ENCODE data around the gene NLRP6.
A peak's percentile ranks its signal among the peaks of the same experiment; 100 is the strongest.
"Not testable (repeated sequence)": the region's sequence is repeated elsewhere in the genome, so short reads cannot be mapped to it uniquely, and the experiment has no call there.

Gene NLRP6

DNA sequence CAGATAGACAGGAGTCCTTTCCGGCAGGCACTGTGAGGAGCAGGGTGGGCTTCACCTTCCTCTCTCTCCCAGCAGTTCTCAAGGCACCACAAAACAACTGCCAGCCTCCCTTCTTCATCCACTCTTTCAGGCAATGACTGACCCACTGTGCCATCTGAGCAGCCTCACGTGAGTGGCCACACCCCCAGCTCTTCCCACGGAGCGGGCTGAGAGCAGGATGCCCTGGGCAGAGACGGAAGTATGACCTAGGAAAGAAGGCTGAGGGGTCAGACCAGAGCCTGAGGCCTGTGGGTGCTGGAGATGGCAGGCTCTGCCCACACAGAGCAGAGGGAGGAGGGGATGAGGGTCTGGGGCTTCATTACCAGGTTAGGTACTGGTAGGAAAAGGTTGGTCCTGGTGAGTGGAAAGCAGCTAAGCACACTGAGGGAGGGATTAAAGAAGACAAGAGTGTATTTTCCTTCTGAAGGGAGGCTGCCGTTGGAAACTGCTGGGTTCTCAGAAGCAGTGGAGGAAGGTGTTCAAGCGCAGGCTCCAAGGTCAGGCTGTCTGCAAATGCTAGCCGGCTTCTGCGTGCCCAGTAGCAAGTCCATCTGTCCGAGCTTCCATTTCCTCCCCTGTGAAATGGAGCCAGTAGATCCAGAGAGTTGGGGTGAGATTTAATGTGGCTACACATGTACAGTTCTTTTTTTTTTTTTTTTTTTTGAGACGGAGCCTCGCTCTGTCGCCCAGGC is 4.6 kb downstream of the NLRP6 start:
- DNase-seq = no peak

DNA sequence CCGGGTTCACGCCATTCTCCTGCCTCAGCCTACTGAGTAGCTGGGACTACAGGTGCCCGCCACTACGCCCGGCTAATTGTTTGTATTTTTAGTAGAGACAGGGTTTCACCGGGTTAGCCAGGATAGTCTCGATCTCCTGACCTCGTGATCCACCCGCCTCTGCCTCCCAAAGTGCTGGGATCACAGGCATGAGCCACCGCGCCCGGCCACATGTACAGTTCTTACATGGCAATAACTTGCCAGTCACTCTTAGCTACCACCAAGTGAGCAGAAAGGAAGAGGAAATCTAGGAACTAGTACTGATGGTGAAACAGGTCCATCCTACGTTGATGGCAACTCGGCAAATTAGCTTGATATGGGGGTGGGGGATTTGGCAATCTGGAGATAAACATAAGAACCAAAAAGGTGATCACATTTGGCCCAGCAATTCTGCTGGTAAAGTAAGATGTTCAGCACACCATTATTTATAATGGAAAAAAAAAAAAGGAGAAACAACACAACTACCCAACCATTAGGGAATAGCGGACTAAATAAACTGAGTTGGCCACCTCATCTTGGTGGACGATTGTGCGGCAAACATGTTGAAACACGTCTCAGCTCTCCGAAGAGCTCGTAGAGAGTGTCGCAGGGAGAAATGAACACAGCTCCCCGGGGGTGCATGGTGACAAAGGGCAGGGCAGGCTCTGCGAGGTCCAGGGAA is 5.3 kb downstream of the NLRP6 start:
- DNase-seq = peak; percentile 18

DNA sequence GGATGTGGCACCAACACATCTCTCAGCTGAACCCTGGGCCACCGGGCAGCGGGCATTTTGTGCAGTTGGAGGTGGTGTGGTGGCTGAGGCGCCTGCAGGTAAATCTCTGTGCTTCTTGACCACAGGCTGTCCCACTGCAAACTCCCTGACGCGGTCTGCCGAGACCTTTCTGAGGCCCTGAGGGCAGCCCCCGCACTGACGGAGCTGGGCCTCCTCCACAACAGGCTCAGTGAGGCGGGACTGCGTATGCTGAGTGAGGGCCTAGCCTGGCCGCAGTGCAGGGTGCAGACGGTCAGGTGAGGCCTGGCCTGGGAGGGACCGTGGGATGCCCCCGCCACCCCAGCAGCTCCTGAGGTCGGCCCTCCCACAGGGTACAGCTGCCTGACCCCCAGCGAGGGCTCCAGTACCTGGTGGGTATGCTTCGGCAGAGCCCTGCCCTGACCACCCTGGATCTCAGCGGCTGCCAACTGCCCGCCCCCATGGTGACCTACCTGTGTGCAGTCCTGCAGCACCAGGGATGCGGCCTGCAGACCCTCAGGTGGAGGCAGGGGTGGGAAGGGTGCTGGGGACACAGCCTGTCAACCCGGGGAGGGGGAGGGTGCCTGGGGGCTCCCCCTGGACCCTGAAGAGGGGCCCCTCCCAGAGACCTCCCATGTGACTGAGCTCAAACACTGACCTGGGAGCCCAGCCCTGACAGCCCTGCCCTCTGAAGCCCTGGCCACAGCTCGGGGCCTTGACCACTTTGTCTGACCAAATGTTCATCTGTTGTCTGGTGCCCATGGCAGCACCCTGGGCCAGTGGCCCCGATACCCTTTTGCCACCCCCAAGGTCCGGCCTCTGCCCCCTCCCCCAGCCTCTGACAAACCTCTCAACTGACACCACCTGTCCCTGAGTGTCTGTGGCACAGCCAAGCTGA is 6.2 kb downstream of the NLRP6 start:
- DNase-seq = no peak

DNA sequence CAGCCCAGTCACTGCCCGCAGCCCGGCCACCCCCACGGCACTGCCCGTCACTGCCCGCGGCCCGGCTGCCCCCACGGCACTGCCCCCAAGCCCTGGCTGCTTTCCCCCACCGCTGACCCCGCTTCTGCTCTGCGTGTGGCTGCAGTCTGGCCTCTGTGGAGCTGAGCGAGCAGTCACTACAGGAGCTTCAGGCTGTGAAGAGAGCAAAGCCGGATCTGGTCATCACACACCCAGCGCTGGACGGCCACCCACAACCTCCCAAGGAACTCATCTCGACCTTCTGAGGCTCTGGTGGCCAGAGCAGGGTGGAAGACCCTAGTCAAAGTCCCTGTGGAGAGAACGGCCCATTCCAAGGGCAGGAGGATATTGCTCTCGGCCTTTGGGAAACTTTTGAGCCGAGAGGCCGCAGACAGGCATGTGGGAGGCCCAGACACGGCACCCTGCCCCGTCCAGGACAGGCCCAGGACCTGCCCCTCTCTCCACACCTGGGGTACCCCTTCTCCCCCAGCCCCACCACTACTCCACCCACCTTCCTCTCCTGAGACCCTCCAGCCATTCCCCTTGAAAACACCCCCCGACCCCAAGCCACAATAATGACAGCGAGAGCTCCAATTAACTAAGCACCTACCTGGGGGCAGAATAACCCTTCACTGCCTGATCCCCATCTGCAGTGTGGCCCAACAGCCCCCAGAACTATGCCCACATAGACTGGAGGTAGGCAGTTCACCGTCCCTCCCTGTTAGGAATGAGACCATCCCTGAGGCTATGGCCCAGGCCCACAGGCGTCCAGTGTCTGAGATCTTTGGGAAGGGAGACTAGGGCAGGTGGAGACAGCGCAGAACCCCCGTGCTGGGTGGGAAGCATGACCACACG is 7.0 kb downstream of the NLRP6 start:
- no peak for DNase-seq

DNA sequence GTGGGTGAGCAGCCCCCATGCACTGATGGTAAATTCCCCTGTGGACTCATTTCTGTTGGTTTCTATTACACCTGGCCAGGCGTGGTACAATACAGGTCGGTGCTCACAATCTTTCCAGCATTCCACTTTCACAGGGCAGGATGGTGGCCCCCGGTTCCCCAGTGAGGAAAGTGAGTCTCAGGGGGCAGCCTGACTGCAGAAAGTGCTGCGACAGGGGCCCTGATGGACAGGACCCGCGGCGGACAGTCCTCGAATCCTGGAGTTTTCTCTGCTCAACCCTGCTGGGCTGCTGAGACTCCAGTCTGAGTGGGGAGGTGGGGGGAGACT is 7.7 kb downstream of the NLRP6 start:
- no peak for DNase-seq

DNA sequence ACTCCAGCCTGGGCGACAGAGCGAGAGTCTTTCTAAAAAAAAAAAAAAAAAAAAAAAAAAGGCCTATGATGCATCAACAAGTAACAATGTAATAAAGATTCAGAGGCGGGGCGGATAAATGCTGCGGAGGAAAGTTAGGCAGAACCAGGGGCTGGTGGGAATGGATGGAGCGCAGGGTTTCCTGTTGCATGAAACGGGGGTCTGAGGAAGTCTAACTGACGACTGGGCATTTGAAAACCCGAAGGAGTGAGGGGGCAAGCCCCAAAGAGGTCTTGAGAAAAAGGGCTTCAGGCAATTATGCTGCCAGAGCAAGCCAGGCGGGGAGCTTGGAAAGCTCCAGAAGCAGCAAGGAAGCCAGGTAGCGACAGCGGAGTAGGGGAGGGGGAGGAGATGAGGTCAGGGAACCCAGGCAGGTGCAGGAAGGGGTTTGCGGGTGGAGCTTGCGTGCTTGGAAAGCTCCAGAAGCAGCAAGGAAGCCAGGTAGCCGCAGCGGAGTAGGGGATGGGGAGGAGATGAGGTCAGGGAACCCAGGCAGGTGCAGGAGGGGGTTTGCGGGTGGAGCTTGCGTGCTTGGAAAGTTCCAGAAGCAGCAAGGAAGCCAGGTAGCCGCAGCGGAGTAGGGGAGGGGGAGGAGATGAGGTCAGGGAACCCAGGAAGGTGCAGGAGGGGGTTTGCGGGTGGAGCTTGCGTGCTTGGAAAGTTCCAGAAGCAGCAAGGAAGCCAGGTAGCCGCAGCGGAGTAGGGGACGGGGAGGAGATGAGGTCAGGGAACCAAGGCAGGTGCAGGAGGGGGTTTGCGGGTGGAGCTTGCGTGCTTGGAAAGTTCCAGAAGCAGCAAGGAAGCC is 9.0 kb downstream of the NLRP6 start:
- DNase-seq = not testable (repeated sequence)

DNA sequence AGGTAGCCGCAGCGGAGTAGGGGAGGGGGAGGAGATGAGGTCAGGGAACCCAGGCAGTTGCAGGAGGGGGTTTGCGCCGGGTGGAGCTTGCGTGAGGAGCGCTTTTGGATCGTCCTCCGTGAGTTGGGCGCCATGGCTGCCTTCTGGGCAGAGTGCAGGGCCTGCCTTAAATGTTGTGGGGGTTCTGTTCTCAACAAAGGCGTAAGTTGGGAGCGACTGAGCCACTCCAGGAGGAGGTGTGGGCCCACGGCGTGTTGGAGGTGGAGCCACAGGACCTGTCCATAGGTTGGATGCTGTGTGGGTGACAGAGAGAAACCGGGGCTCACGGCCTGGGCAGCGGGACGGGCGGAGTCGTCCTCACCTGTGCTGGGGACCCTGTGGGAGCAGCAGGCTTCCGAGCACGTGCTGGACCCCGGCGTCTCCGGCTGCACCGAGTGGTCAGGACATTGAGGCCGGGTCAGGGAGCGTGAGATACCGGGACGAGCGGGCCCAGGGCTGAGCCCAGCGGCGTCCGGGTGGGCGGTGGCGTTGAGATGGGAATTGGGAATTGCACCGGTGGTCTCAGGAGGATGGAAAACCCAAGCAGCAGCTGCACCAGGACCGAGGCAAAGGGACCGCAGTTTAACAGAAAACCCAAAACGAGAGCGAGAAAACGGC is 9.7 kb downstream of the NLRP6 start:
- DNase-seq = no peak

DNA sequence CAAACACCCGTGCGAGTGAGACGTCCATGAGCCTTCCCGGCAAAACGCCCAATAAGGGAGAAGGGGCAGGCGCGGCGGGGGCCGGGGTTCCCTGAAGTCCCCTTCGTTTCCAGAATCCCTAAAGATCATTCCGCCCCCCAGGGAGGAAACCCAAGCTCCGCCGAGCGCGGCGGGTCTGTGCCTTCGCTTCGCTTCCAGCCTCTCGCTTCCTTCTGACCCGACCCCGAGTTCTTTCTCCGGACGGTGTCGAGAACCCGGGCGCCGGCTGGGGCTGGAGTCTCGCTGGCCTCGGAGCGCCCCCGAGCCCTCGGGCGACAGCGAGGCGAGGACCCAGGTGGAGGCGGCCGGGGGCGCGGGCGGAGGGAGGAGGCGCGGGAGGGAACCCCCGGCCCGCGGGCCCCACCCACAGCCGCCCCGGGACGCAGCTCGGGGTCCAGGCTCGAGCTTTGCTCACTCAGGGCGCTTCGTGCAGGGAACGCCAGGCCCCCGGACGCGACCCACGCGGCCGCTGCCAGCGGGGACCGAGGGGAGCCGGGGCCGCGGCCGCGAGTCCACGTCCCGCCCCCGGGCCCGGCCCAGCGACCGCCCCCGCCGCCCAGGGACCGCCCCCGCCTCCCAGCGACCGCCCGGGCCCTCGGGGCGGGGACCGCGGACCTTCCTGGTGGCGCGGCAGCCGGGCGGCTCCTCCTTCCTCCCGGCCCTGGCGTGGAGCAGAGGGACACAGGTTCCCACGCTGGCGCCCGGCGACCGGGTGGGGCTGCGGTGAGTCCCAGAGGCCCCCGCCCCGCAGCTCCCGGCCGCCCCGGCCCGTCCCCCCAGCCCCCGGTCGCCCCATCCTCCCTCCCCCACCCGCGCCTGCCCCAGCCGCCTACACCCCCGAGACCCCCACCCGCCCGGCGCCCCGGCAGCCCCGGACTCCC is 10.5 kb downstream of the NLRP6 start, which contains the start of gene PGGHG:
Gene PGGHG (plus strand): TSS at position 649 of the 920 bp plus-strand sequence. CDS start 691 bp downstream, outside the sequence.
- peak; percentile 39 for DNase-seq

DNA sequence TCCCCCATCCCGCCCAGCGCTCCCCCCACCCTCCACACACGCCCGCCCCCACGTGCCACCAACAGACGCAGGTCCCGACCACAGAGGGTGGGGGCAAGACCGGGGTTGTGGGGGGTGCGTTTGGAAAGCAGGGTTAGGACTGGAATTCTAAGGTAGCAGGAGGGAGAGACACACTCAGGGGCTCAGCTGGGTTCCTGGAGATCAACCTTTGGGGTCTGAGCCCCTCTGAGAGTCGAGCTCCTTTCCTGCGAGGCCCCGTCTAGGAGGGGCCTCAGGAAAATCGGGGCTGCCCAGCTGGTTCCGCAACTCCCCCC is 11.1 kb downstream of the NLRP6 start:
- DNase-seq = no peak

DNA sequence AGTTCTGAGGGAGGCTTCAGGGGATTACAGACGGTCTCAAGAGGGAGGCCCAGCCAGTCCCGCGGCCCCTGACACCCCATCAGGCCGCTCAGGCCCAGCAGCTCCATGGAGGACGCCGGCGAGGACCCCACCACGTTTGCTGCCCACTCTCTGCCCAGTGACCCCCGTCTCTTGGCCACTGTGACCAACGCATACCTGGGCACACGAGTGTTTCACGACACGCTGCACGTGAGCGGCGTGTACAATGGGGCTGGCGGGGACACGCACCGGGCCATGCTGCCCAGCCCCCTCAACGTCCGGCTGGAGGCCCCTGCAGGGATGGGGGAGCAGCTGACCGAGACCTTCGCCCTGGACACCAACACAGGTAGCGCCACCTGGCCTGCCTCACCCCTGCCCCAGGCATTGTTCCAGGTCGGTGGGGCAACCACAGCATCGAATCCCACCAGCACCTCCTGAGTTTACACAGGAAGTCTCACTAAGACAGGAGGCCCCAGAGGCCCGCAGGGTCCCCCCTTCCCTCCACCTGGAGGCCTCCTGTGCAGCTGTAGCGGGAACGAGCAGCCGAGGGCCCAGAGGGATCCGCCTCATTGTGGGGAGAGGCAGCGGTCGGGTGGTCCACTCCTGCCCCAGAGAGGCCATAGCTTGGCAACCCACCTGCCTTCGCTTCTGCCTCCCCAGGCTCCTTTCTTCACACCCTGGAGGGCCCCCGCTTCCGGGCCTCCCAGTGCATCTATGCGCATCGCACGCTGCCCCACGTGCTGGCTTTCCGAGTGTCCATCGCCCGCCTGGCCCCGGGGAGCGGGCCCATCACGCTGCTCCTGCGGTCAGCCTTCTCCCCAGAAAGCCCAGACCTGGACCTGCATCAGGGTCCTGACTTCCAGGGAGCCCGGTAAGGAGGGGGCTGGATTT is 11.8 kb downstream of the NLRP6 start:
- no peak for DNase-seq

DNA sequence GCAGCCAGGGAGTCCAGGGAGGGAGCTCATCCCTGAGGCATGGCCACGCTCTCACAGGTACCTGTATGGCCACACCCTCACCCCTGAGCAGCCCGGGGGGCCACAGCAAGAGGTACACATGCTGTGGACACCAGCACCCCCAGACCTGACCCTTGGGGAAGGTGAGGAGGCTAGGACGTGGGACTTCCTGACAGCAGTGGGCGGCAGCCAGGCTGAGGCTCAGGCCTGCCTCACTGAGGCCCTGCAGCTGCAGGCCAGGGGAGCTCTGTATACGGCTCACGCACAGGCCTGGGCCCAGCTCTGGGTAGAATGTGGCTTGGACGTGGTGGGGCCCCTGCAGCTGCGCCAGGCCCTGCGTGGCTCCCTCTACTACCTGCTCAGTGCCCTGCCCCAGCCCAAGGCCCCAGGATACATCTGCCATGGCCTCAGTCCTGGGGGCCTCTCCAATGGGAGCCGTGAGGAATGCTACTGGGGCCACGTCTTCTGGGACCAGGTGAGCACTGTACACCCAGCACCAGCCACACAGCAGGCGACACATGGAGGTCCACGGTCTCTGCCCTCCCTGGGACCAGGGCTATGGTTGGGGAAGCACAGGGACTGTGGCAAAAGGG is 12.5 kb downstream of the NLRP6 start:
- DNase-seq = no peak

DNA sequence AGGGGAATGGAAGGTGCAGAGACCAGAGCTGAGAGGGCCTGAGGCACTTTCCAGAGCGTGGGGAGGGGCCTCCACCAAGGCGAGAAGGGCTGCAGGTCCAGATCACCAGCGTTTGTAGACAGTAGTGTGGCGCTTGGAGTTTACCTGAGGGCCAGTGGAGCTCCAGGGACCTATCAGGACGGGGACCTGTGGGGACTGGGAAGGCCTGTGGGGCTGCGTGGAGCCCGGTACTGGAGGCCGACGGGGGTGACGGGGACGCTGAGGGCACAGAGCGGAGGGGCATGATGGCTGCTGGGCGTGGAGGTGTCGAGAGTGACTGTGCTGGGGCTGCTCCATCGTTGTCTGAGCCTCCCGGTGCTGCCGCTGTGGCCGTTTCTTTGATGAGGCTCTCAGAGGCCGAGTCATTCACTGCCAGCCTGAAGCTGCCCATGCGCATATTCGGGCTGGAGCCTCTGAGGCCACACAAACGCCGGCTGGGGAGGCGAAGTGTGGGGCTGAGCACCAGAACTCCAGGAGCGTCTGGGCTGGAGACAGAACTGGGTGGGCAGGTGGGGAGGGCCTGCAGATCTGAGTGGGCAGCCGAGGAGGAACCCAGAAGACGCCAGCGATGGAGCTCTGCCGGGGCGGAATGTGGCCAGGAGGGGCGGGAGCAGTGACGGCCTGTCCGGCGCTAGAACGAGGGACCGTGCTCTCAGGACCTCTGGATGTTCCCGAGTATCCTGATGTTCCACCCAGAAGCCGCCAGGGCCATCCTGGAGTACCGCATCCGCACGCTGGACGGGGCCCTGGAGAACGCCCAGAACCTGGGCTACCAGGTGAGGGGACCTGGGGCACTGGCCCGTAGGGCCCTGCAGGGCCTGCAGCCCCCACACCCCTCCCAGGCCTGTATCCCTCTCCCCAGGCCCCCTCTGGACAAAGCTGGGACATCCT is 13.3 kb downstream of the NLRP6 start:
- no peak for DNase-seq

DNA sequence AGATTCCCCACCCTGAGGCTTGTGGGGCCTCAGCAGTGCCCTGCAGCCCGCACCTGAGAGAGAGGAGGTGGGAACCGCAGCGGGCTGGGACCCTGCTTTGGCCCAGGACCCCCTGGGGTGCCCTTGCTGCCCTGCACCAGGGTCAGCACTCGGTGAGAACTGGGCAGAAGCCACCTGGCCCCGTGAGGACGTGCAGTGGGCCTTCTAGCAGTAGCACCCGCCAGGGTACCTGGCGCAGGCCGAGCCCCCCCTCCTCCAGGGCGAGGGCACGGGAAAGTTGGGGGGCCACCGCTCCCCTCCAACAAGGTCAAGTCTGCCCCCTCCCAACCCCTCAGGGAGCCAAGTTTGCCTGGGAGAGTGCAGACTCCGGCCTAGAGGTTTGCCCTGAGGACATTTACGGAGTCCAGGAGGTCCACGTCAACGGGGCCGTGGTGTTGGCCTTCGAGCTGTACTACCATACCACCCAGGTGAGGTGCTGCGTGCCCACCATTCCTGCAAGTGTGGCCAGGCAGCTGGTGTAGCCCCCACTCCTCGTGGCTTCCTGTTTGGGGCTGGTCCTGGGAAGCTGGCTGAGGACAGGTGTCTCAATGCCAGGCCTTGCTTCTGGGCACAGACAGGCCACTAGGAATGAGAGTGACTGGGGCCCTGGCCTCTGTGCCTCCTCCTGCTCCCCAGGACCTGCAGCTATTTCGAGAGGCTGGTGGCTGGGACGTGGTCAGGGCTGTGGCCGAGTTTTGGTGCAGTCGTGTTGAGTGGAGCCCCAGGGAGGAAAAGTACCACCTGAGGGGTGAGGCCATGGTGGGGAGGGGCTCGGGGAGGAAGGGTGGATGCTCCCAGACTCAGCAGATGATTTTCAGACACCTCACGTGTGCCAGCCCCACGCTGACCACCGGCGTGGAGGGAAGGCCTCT is 14.3 kb downstream of the NLRP6 start:
- DNase-seq = no peak

DNA sequence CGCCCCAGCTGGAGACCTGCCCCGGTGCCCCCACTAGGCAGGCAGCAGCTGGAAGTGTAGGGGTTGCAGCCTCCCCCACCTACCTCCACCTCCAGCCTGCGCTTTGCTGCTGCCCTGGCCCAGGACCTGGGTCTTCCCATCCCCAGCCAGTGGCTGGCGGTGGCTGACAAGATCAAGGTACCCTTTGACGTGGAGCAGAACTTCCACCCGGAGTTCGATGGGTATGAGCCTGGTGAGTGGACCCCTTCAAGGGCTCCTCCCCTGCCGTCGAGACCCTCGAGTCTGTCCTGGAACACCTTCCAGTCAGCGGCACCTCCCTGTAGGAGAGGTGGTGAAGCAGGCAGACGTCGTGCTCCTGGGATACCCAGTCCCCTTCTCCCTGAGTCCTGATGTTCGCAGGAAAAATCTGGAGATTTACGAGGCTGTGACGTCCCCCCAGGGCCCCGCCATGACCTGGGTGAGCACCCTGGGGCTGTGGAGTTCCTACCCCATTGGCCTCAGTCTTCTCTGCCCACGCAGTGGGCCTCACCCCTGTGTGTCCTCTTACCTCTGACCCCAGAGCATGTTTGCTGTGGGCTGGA is 15.2 kb downstream of the NLRP6 start:
- no peak for DNase-seq

DNA sequence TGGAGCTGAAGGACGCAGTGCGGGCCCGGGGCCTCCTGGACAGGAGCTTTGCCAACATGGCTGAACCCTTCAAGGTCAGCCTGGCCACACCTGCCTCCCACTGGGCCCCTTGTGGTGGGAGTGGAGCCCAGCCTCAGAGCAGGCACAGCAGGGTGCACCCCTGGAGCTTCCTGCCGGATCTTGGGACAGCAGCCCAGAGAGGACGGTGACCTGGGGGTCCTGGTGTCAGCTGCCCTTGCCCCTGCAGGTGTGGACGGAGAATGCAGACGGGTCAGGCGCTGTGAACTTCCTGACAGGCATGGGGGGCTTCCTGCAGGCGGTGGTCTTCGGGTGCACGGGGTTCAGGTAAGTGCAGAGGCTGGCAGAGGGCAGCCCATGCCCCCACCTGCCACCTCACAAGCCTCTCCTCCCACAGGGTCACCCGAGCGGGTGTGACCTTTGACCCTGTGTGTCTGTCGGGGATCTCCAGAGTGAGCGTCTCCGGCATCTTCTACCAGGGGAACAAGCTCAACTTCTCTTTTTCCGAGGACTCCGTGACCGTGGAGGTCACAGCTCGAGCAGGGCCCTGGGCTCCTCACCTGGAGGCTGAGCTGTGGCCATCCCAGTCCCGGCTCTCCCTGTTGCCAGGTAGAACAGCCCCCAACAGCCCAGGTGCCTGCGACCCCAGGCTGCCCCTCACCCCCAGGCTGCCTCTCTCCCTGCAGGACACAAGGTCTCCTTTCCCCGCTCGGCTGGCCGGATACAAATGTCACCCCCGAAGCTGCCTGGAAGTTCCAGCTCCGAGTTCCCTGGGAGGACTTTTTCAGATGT is 15.8 kb downstream of the NLRP6 start:
- DNase-seq = no peak

Measured in NCI-H526 treated with DMSO at 0.1 percent for 48 hours (cell line).